COR-L47 (cell line): ENCODE data around the gene LELP1.

Source experiments
- DNase-seq: peaks from one replicate; lab custom pipeline; 2025; lab: John Stamatoyannopoulos, UW

The LELP1 gene

GRCh38 chr1:153229076-153229829 is 26.0 kb downstream of the LELP1 start:
- peak; percentile 7 for DNase-seq

GRCh38 chr1:153231363-153231762 is 28.1 kb downstream of the LELP1 start:
- DNase-seq: no peak

- no peak for DNase-seq
Observed at GRCh38 chr1:153231785-153232184, 28.6 kb downstream of the LELP1 start.

- DNase-seq: no peak
Observed at GRCh38 chr1:153232553-153232952, 29.3 kb downstream of the LELP1 start.

GRCh38 chr1:153233448-153233847 is 30.2 kb downstream of the LELP1 start:
- DNase-seq: no peak

GRCh38 chr1:153238527-153238926 is 35.3 kb downstream of the LELP1 start:
- peak; percentile 10 for DNase-seq

GRCh38 chr1:153242160-153242559 is 38.9 kb downstream of the LELP1 start:
- DNase-seq: no peak

GRCh38 chr1:153245466-153245865 is 42.2 kb downstream of the LELP1 start:
- DNase-seq: no peak

- DNase-seq: no peak
Observed at GRCh38 chr1:153246018-153246417, 42.8 kb downstream of the LELP1 start.

GRCh38 chr1:153246825-153247224 is 43.6 kb downstream of the LELP1 start:
- DNase-seq: no peak

- no peak for DNase-seq
Observed at GRCh38 chr1:153248176-153248879, 45.1 kb downstream of the LELP1 start.

- DNase-seq: no peak
Observed at GRCh38 chr1:153250166-153250565, 46.9 kb downstream of the LELP1 start.

- DNase-seq: no peak
Observed at GRCh38 chr1:153251087-153251486, 47.9 kb downstream of the LELP1 start.

- DNase-seq: no peak
Observed at GRCh38 chr1:153251562-153251961, 48.3 kb downstream of the LELP1 start.

GRCh38 chr1:153251988-153252387 is 48.8 kb downstream of the LELP1 start:
- no peak for DNase-seq

- DNase-seq: no peak
Observed at GRCh38 chr1:153253076-153253475, 49.8 kb downstream of the LELP1 start.

GRCh38 chr1:153253693-153254092 is 50.5 kb downstream of the LELP1 start:
- no peak for DNase-seq
